Measurements from ENCODE around the gene FAM193A.
"Not testable (repeated sequence)": the region's sequence is repeated elsewhere in the genome, so short reads cannot be mapped to it uniquely, and the experiment has no call there.

Gene FAM193A, protein sequence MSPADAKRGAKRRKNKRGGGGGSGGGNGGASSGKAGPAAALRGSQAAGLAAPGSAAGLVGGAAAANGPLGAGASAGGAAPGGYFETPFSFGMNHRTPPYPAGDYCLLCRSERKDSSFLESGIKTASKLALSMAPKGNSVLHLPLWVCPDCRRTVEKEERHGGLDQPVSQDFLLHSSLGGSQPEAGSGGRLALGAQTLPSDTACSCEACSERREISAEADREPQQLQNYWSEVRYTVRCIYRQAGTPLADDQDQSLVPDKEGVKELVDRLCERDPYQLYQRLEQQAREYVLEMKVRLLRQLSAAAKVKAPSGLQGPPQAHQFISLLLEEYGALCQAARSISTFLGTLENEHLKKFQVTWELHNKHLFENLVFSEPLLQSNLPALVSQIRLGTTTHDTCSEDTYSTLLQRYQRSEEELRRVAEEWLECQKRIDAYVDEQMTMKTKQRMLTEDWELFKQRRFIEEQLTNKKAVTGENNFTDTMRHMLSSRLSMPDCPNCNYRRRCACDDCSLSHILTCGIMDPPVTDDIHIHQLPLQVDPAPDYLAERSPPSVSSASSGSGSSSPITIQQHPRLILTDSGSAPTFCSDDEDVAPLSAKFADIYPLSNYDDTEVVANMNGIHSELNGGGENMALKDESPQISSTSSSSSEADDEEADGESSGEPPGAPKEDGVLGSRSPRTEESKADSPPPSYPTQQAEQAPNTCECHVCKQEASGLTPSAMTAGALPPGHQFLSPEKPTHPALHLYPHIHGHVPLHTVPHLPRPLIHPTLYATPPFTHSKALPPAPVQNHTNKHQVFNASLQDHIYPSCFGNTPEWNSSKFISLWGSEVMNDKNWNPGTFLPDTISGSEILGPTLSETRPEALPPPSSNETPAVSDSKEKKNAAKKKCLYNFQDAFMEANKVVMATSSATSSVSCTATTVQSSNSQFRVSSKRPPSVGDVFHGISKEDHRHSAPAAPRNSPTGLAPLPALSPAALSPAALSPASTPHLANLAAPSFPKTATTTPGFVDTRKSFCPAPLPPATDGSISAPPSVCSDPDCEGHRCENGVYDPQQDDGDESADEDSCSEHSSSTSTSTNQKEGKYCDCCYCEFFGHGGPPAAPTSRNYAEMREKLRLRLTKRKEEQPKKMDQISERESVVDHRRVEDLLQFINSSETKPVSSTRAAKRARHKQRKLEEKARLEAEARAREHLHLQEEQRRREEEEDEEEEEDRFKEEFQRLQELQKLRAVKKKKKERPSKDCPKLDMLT (N-terminal part only)

DNA sequence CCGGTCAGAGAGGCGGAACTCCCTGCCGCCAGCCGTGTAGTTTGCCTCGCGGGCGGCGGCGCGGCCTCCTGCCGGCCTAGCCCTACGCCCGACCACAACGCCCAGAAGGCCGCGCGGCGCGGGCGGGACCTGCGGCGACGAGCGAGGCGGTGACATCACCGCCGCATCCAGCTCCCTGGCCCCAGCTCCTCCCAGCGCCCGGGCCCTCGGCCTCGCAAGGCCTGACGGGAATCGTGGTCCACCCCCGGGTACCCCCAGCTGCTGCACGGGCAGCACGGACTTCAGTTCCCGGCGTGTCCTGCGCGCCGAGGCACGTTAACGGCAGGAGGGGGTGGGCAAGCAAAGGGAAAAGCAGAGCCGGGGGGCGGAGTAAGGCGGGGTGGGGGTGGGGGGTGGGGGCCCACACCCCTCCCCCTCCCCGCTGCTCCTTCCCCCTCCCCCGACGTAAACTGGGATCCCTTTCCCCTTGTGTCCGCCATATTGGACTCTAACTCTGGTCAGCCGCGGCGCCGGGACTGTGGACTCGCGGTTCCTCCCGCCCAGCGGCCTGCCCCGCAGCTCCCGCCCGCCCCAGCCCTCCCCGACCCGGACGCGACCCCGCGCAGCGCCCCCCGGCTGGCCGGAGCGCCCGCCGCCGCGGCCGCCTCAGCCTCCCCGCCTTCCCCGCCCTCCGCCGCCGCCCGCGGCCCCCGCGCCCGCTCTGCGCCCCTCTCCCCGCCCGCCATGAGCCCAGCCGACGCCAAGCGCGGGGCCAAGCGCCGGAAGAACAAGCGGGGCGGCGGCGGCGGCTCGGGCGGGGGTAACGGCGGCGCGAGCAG is at the start of gene FAM193A:
Gene FAM193A (plus strand): TSS at position 455 of the 818 bp plus-strand sequence. CDS start 269 bp downstream, at position 724.
- DNase-seq: peak; percentile 83

DNA sequence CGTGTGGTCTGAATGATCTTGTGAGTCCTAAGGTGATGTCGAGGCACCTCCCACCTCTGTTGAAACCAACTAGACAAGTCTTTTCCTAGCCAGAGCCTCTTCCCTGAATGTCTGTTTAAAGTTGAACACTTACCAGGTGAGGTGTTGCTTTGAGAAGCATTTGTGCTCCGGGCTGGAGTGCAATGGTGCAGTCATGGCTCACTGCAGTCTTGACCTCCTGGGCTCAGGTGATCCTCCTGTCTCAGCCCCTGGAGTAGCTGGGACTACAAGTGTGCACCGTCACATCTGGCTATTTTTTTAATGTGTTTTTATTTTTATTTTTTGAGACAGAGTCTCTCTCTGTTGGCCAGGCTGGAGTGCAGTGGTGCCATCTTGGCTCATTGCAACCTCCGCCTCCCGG is 49.5 kb upstream of the FAM193A start:
- DNase-seq: no peak

DNA sequence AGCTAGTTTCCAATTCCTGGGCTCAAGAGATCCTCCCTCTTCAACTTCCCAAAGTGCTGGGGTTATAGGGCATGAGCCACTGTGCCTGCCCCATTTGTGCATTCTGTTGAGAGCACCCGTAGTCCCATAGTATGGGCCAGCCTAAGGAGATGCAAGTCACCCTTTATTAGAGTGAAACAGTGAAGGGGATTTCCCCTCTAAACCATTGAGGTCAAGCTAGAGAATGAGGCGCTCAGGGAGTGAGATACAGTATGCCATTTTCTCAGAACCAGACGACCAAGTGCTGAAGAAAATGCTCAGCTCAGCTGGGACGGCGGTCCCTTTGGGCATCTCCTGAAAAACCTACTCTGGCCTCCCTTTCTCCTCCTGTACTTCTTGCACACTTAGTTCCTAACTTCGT is 48.8 kb upstream of the FAM193A start:
- DNase-seq: no peak

DNA sequence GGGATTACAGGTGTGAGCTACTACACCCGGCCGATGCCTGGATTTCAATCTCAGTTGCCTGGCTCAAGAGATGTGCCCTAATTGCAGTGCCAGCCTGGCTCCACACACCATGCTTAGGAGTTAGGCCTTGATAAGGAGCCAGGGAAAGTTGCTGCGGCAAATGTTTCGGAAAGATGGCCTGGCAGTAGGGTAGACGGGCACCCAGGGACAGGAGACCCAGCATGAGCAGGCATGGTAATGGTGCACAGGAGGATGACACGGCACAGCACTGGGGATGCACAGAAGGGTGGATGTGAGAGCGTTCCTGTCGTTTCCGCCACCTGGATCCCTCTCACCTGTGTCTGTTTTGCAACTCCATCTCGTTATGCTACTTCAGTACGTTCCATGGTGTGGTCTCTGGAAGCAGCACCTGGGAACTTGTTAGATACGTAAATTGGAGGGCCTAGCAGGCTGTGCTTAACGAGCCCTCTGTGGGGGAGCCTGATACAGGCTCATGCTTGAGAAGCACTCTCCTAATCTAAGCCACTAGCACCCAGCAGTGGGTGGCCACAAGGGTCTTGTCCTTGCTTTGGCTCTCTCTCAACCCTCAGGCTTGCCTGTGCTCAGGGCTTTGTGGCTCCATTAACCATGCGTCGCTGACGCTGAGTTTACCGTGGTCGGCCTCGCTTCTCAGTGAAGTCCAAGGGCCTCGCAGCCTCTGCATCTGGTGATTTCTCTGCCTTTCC is 47.2 kb upstream of the FAM193A start:
- DNase-seq: no peak

DNA sequence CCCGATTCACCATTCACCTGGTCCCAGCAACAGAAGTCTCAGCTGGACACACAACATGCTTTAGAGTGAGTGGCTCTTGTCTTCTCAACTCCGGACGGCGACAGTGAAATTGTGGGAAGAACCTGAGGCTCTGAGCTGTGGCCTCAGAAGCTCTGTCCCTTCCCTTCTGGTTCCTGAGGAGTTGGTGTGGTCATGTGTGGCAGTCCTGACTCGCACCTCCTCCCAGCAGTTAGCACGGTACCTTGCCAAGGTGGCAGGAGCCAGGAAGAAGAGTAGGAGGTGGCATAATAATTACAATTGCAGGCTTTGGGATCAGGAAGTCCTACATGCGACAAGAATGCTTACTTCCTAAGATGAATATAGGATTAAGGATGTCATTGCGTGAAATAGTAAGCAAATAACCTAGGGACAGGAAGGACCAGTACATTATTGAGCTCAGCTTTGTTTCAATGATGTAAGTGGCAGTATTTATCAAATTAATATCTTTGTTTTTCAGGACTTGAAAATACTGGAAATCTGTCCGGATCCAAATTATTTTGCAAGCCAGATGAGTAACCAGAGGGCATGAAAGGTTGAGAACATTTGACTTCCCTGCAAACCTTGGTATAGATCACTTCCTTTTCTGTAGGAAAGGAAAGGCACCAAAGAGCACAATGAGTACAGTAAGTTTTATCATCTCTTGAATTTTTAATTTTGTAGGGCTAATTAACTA is 46.5 kb upstream of the FAM193A start:
- no peak for DNase-seq

DNA sequence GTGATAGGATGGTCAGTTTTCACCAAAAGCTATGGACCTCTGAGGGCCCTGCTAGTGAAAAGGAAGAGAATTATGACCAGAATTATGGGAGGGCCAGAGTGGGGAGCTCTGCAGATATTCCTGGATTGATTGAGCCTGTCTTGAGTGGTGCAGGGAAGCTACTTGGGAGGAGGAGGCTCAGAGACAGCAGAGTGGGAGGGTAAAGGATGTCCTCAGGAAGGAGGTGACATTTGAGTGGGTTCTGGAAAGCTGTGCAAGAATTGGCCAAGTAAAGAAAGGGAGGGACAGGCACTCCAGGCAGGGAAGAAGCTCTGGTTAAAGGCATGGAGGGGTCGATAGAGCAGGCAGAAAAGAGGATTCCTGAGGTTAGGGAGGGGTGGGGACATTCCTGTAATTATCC is 43.5 kb upstream of the FAM193A start:
- no peak for DNase-seq

DNA sequence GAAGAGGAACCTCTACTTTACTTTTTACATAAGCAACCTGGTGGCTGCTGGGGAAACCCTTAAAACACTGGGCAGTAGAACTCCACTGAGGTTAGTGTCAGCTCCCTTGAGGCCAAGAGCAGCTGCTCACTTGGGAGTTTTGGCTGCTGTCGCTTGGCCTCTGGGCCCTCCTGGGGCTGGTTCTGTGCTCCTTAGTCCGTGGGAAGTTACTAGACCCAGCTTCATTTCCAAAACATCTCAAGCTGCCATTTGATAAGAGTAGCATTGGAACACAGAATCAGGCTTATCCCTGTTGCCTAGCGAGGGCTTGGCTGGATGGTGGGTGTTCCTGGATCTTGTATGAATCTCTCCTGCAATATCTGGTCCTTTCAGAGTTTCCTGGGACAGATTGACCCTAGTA is 41.5 kb upstream of the FAM193A start:
- no peak for DNase-seq

DNA sequence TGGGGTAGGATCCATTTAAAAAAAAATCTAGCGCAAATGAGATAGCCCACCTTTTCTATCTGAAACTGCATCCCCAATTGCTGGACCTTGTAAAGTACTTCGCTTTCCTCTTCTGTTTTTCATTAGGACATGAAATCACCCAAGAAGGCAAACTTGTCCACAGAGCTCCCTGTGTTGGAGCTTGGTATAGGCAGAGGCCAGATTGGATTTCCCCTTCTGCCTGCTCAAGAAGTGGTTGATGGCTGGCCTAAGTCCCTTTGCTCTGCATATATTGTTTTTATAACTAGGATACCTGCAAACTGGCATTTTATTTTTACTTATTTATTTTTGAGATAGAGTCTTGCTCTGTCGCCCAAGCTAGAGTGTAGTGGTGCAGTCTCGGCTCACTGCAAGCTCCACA is 39.1 kb upstream of the FAM193A start:
- DNase-seq: no peak

DNA sequence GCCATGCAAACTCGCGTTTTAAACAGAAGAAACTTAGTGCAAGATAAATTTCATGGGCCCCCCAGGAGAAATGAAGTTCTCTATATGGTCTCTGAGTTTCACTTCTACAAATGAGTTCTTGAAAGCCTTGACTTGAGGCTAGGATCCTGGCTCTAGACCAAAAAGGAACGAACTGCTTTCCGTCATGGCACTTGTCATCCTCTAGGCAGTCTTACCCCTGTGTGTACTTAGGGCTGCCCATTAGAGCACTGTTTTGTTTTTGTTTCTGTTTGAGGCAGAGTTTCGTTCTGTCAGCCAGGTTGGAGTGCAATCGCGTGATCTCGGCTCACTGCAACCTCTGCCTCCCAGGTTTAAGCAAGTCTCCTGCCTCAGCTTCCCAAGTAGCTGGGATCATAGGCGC is 38.5 kb upstream of the FAM193A start:
- DNase-seq: peak; percentile 73

DNA sequence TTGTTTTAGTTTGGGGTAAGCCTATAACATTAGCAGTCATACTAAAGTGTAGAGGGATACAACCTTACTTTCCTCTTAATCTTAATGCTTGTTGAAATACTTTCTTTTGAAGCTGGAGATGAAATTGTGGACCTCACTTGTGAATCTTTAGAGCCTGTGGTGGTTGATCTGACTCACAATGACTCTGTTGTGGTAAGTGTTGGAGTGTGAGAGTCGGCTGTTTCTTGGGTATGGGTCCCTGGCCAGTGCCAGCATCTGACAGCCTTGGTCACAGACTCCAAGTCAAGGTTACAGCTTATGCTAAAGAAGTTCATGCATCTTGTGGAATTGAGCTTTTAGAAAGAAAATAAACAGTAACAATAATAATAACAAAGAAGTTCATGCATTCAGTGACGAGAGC is 35.9 kb upstream of the FAM193A start:
- DNase-seq: no peak

DNA sequence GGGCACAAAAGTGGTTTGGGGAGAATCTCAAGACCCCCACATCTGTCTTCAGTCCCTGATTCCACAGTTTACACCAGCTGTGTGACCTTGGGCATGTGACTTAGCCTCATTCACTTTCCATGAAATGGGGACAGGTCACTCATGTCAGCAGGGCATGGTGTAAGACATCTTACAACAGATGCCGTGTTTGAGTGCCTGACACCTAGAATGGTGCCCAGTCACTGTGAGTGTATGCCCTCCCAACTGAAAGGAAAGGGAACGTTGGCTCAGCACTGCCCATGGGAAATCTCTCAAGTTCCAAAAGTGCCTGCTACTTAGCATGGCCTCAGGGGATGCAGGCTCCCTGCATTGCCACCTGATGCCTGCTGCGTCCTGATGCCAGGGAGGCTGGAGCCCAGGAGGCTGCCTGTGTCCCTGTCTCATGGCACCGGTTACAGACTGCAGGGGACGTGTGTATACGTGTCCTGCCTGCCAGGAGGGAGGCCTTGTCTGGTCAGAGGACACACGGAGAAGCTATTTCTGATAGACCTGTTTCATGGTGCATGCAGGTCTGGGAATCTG is 35.3 kb upstream of the FAM193A start:
- no peak for DNase-seq

DNA sequence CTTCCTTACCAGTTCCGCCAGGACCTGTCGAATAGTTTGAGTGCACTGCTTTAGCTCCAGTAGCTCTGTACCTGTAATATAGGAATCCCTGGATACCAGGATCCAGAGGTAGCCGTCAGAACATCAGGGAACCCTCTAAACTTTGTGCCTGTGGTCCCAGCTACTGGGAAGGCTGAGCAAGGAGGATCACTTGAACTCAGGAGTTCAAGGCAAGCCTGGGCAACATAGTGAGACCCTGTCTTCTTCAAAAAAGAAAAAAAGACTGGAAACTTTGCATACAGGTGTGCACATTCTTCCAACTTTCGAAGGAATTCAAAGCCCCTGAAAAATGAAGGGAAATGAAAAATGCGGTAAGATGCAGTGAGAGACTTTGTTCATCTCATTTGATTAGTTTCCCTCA is 32.6 kb upstream of the FAM193A start:
- no peak for DNase-seq

DNA sequence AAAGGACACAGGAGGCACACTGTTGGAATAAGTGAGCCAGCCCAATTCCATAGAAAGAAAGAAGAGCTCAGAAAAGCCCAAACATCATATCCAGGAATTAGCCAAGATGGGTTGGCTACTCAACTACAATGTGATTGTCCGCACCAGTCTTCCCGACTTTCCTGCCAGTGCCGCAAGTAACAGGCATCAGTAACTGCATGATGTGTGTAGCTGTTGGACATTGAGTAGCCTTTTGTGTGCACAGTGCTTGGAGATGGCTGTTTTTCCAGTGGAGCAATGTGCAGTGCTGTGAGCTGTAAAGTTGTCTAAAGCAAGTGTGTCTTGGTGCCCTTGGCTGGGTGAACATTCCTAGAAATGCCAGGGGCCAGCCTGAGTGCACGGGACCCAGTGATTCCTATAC is 29.2 kb upstream of the FAM193A start:
- DNase-seq: no peak

DNA sequence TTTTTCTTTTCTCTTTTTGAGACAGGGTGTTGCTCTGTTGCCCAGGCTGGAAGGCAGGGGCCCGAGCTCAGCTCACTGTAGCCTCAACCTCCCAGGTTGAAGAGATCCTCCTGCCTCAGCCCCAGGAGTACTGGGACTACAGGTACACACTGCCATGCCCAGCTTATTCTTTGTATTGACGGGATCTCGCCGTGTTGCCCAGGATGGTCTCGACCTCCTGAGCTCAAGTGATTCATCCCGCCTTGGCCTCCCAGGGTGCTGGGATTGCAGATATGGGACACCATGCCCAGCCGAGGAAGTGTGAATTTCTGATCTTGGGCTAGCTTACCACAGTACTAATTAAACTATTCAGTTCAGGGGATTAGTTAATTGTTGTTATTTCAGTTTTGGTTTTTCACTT is 28.6 kb upstream of the FAM193A start:
- DNase-seq: no peak

DNA sequence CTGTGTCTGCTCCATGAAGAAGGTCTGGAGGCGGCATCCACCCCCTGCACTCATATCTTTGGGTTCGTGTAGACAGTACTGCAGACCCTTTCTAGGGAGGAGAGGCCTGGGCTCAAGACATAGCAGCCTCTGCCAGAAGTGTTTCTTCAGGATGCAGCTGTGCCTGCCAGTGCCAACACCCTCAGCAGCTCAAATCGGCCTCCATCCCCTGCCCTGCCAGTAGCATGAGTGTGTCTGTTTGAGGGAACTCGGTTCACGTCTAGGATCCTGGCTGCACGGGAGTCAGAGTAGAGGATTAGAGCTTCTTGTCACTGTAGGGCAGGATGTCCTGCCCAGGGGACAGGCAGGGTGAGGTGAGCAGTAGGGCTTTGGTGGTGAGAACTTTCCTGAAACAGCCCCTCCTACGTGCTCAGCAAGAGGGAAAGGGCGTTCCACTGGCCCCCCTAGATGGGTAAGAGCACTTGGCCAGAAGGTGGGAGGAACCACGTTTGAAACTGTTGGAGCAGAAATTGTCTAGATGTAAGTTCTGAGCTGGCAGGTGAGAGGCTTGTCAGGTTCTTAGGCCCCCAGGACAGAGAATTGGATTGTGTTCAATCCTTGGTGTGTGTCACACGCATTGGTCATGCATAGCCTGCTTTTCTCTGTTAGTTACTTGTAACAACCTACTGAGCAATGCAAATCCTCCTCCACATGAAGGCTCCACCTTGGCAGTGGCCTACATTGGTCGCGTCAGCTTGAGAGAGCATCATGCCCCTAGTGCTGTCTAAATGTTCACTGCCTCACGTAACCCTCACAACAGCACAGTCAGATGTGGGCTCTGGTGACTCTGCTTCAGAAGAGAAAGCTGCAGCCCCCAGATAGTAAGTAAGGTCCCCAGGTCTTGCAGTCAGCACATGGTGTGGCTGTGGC is 25.8 kb upstream of the FAM193A start:
- no peak for DNase-seq

DNA sequence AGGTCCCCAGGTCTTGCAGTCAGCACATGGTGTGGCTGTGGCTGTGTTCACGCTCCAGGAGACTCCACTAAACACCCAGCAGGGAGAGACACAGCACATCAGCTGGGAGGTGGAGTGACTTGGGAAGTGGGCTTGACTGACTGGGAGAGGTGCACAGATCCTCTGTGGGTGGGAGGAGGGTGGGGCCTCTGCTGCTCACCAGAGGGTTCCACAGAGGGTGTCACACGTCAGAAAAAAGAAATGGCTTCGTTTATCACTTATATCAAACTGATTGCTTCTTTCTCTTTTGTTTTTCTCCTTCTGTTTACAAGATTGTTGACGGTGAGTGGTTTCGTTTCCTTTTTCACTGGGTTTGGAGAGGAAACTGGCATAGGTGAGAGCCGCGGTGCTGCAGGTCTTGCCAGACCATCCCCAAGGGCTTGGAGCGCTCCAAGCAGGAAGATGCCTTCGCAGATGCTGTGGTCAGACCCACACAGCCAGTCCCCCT is 24.8 kb upstream of the FAM193A start:
- DNase-seq: no peak

DNA sequence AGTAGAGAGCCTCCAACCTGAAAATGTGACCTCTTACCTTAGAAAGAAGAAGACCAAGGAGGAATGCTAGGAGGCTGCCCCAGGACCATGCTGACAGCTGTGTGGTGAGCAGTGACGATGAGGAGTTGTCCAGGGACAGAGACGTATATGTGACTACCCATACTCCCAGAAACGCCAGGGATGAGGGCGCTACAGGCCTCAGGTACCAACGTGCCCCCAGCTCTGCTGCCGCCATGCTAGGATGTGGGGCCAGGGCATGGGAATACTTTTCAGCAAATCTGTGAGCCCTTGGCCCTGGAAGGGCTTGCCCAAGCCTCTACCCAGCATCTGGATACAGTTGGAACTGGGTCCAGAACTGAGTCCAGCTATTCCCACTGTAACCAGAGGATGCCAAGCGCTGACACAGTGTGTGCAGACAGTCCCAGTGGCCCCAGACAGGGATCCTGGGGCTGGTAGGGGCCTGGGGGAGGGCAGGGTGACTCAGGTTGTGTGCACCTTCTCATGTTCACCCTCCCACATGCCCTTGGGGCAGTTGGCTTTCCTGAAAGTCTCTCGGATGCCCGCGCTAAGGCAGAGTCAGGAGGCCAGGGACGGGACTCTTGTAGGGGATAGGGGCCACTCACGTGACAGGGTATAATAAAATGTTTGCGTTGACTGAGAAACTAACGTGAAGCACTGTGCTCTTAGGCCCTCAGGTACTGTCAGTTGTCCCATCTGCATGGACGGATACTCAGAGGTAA is 23.9 kb upstream of the FAM193A start:
- DNase-seq: no peak

DNA sequence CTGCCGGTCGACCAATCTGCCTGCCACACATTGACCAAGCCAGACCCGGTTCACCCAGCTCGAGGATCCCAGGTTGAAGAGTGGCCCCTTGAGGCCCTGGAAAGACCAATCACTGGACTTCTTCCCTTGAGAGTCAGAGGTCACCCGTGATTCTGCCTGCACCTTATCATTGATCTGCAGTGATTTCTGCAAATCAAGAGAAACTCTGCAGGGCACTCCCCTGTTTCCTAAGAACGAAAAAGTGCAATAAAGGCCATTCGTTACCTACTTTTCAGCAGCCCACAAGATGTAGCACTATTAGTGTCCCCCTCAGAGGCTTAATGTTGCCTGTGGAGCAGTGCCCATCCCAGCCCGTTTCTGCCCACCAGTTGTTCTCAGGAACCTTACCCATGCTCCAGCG is 22.3 kb upstream of the FAM193A start:
- DNase-seq: not testable (repeated sequence)

DNA sequence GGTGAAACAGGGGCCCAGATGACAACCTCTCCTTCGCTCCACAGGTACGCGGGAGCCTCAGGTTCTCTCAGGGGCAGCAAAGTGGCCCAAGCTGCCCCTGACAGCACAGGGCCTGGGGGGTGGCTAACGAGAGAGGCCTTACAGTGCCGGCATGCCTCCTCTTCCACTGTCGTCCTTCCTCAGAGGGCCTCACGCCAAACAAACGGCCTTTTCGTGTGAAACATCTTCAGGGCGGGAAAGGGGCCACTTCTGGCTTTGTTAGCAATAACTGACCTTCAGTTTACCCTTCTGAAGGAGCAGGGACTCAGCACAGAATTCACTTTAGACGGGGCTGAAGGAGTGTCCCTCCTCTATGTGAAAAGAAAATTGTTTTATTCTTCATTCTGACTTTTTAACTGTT is 21.5 kb upstream of the FAM193A start:
- not testable (repeated sequence) for DNase-seq

Data from SIG-M5 (cell line).